Measurements from ENCODE around the gene KIAA1614.

Gene KIAA1614

GRCh38 chr1:180898441-180899219, 14.1 kb upstream of the KIAA1614 start:
- Histone ChIP-seq H3K4me3 (ENCODE audit: low read length) (no peak overlapping the region), H3K4me1 (ENCODE audit: low read length) (no peaks in the 10 kb centered on the region), H3K9me2 (replicated peaks; ENCODE audit: insufficient read depth, low read length) (no peaks in the 10 kb centered on the region), H3K9ac (ENCODE audit: low read length) (no peak overlapping the region), H3K36me3 (replicated peaks; ENCODE audit: insufficient read depth, low read length) (no peaks in the 10 kb centered on the region), H3K27ac (ENCODE audit: low read length) (no peak overlapping the region), H2AFZ (ENCODE audit: low read length) (no peak overlapping the region), H4K20me1 (ENCODE audit: insufficient read depth, low read length) (no peaks in the 10 kb centered on the region), H3F3A (ENCODE audit: insufficient read depth, low read length) (no peaks in the 10 kb centered on the region), H3K79me2 (ENCODE audit: low read length) (no peaks in the 10 kb centered on the region), H3K4me2 (ENCODE audit: low read depth, low read length) (no peak overlapping the region), H3K27me3 (replicated peaks; ENCODE audit: insufficient read depth, low read length) (no peaks in the 10 kb centered on the region), H3K9me3 (replicated peaks; ENCODE audit: insufficient read depth, low read length) (no peaks in the 10 kb centered on the region)
- DNase-seq: no peak
- TF ChIP-seq EZH2 (optimal IDR thresholded peaks at IDR 0.05; ENCODE audit: low read depth, low read length): no peak
- TF ChIP-seq EZH2phosphoT487 (IDR thresholded peaks at IDR 0.05; ENCODE audit: low read length): no peak
- TF ChIP-seq, protein P1, sequence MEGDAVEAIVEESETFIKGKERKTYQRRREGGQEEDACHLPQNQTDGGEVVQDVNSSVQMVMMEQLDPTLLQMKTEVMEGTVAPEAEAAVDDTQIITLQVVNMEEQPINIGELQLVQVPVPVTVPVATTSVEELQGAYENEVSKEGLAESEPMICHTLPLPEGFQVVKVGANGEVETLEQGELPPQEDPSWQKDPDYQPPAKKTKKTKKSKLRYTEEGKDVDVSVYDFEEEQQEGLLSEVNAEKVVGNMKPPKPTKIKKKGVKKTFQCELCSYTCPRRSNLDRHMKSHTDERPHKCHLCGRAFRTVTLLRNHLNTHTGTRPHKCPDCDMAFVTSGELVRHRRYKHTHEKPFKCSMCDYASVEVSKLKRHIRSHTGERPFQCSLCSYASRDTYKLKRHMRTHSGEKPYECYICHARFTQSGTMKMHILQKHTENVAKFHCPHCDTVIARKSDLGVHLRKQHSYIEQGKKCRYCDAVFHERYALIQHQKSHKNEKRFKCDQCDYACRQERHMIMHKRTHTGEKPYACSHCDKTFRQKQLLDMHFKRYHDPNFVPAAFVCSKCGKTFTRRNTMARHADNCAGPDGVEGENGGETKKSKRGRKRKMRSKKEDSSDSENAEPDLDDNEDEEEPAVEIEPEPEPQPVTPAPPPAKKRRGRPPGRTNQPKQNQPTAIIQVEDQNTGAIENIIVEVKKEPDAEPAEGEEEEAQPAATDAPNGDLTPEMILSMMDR (IDR thresholded peaks at IDR 0.05; ENCODE audit: low read length): no peak

GRCh38 chr1:180899262-180899661, 13.4 kb upstream of the KIAA1614 start:
- Histone ChIP-seq H3K4me1 (ENCODE audit: low read length) (no peaks in the 10 kb centered on the region), H3K9me2 (replicated peaks; ENCODE audit: insufficient read depth, low read length) (no peaks in the 10 kb centered on the region), H4K20me1 (ENCODE audit: insufficient read depth, low read length) (no peaks in the 10 kb centered on the region), H3K4me3 (ENCODE audit: low read length) (no peak overlapping the region), H2AFZ (ENCODE audit: low read length) (no peak overlapping the region), H3K4me2 (ENCODE audit: low read depth, low read length) (no peak overlapping the region), H3F3A (ENCODE audit: insufficient read depth, low read length) (no peaks in the 10 kb centered on the region), H3K9ac (ENCODE audit: low read length) (no peak overlapping the region), H3K79me2 (ENCODE audit: low read length) (no peaks in the 10 kb centered on the region), H3K27ac (ENCODE audit: low read length) (no peak overlapping the region), H3K9me3 (replicated peaks; ENCODE audit: insufficient read depth, low read length) (no peaks in the 10 kb centered on the region), H3K27me3 (replicated peaks; ENCODE audit: insufficient read depth, low read length) (no peaks in the 10 kb centered on the region), H3K36me3 (replicated peaks; ENCODE audit: insufficient read depth, low read length) (no peaks in the 10 kb centered on the region)
- TF ChIP-seq EZH2 (optimal IDR thresholded peaks at IDR 0.05; ENCODE audit: low read depth, low read length): no peak
- DNase-seq: no peak

DNA sequence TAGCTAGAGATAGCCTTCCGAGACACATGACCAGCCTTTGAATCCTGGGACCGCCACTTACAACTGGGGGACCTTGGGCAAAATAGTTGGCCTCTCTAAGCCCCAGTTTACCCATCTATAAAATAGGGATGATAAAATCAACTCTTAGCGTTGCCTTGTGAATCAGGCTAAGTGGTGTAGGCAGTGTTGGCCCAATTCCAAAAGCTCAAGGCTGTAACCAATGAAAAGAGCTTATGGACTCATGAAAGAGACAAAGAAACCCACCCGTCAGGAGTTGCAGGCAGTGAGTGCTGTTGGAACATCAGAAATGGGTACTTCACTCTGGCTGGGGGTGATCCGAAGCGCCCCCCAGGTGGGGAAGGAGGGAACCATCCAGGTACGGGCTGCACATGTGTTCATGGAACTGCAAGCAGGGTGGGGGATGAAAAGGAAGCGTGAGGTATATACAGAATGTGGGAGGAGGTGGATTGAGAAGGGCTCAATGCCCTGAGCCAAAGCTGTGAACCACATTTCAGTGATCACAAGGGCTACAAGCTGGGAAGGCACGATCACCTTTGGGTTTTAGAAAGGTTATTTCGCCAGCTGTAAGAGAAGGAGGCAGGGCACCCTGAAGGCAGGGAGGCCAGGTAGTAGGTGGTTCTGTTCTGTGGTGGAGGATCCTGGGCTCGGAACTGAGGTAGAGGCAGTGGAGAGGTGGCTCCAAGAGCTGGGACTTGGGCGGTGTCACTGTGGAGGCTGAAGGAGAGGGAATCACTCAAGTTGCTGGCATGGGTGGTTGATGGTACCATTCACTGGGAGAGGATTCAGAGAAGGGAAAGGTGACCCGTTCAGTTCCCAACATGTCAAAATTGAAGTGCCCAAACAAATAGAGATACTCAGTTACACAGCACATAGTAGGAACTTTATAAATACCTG, 11.4 kb upstream of the KIAA1614 start:
- Histone ChIP-seq H3K9ac (ENCODE audit: low read length) (no peak overlapping the region), H3K79me2 (ENCODE audit: low read length) (no peaks in the 10 kb centered on the region), H3K36me3 (replicated peaks; ENCODE audit: insufficient read depth, low read length) (no peaks in the 10 kb centered on the region), H3K4me1 (ENCODE audit: low read length) (no peaks in the 10 kb centered on the region), H3F3A (ENCODE audit: insufficient read depth, low read length) (no peaks in the 10 kb centered on the region), H3K9me2 (replicated peaks; ENCODE audit: insufficient read depth, low read length) (no peaks in the 10 kb centered on the region), H3K27me3 (replicated peaks; ENCODE audit: insufficient read depth, low read length) (no peaks in the 10 kb centered on the region), H3K4me3 (ENCODE audit: low read length) (no peak overlapping the region), H3K27ac (ENCODE audit: low read length) (no peak overlapping the region), H2AFZ (ENCODE audit: low read length) (no peak overlapping the region), H3K9me3 (replicated peaks; ENCODE audit: insufficient read depth, low read length) (no peaks in the 10 kb centered on the region), H3K4me2 (ENCODE audit: low read depth, low read length) (no peak overlapping the region), H4K20me1 (ENCODE audit: insufficient read depth, low read length) (no peaks in the 10 kb centered on the region)
- no peak for DNase-seq
- TF ChIP-seq EZH2phosphoT487 (IDR thresholded peaks at IDR 0.05; ENCODE audit: low read length) (no peak), EZH2 (optimal IDR thresholded peaks at IDR 0.05; ENCODE audit: low read depth, low read length) (no peak)
- TF ChIP-seq, protein P1 (IDR thresholded peaks at IDR 0.05; ENCODE audit: low read length): no peak

Measured in MM.1S (cell line).